HepG2 (cell line): ENCODE data around the gene KREMEN1. TPM values are rescaled to one million over a fixed set of nuclear protein-coding genes. Genes with fewer than 3 reads are reported as not detected.

ENCODE experiments used
- ATAC-seq: fragments of 200-7000 bp; cut with Tn5 transposase; 3 replicates; pipeline ENCODE4 v1.9.1; 2020; ENCODE audit warnings: mild to moderate bottlenecking, moderate library complexity
- BruUV-seq: library from RNA; stranded (reverse); fragments of 400-500 nt; replicated peaks from 2 replicates; lab custom pipeline; 2021; lab: Mats Ljungman, UMichigan
- CTCF ChIA-PET: fragments of 300-600 bp; formaldehyde crosslinking; extraction: SDS; loops from one replicate; lab custom pipeline; 2021; ENCODE audit warnings: low total read pairs, inconsistent platforms, low intra/inter-chr PET ratio; lab: Yijun Ruan, JAX
- POLR2A ChIA-PET: fragments of 350-600 bp; sonication (Branson Sonifier 250); formaldehyde crosslinking; loops from one replicate; lab custom pipeline; 2020; ENCODE audit warnings: antibody characterized with exemption, inconsistent platforms; lab: Yijun Ruan, JAX
- DNase-seq: peaks from one replicate; pipeline ENCODE4 v3.0.0-alpha.2; 2015; ENCODE audit warnings: low spot score
- FAIRE-seq: peaks from 3 replicates; lab custom pipeline; 2011; peaks lifted over from hg19 to GRCh38; lab: Jason Lieb, UNC
- H2AFZ ChIP-seq: one replicate; pipeline ENCODE4 v1.6.1; 2011; ENCODE audit warnings: low read length, inconsistent platforms
- H3K27ac ChIP-seq: fragments of 300-600 bp; 3 replicates; pipeline ENCODE4 v1.8.0; 2011; ENCODE audit warnings: mixed run types, mild to moderate bottlenecking, mixed read lengths, low read length, inconsistent platforms; ENCODE audit not compliant: insufficient read depth; ENCODE audit errors: extremely low read length
- H3K27me3 ChIP-seq, 2 experiments: fragments of 200-600 bp in 1 of 2; 2 replicates in 1 of 2; 3 replicates in 1 of 2; pipeline versions ENCODE4 v1.6.0 to v1.8.0; 2011; ENCODE audit warnings: low read length in 2 of 2, mild to moderate bottlenecking in 2 of 2, moderate library complexity in 2 of 2, inconsistent platforms in 1 of 2; ENCODE audit not compliant: insufficient read depth in 2 of 2, control insufficient read depth in 1 of 2
- H3K36me3 ChIP-seq, 2 experiments: fragments of 200-600 bp in 1 of 2; replicated peaks in 1 of 2; 2 replicates in 1 of 2; 3 replicates in 1 of 2; pipeline versions ENCODE4 v1.5.1 to v1.8.0; 2011; ENCODE audit warnings: low read length in 2 of 2, inconsistent platforms in 1 of 2; ENCODE audit not compliant: insufficient read depth in 2 of 2, control insufficient read depth in 1 of 2
- H3K4me1 ChIP-seq: 2 replicates; pipeline ENCODE4 v1.5.1; 2012; ENCODE audit warnings: low read length, inconsistent platforms; ENCODE audit not compliant: insufficient read depth
- H3K4me2 ChIP-seq: 2 replicates; pipeline ENCODE4 v1.6.0; 2011; ENCODE audit warnings: low read depth, low read length, inconsistent platforms
- H3K4me3 ChIP-seq, 3 experiments: fragments of 200-600 bp in 1 of 3; sonication (generic), shearing (Covaris generic) in 1 of 3; replicated peaks in 1 of 3; 2 replicates each; pipeline ENCODE4 v1.5.1; 2011 to 2016; ENCODE audit warnings: low read length in 3 of 3, inconsistent platforms in 2 of 3, low read depth in 2 of 3, mild to moderate bottlenecking in 2 of 3, control low read depth in 1 of 3, mixed read lengths in 1 of 3; ENCODE audit not compliant: insufficient read depth in 1 of 3
- H3K79me2 ChIP-seq: one replicate; pipeline ENCODE4 v1.6.1; 2011; ENCODE audit warnings: low read length, inconsistent platforms; ENCODE audit not compliant: insufficient read depth
- H3K9ac ChIP-seq: 2 replicates; pipeline ENCODE4 v1.6.0; 2011; ENCODE audit warnings: mild to moderate bottlenecking, low read depth, low read length, inconsistent platforms; ENCODE audit not compliant: insufficient read depth
- H3K9me3 ChIP-seq: 2 replicates; pipeline ENCODE4 v1.5.1; 2012; ENCODE audit warnings: mild to moderate bottlenecking, low read length
- H4K20me1 ChIP-seq: 2 replicates; pipeline ENCODE4 v1.6.0; 2011; ENCODE audit warnings: inconsistent platforms, mild to moderate bottlenecking, low read length, moderate library complexity; ENCODE audit not compliant: insufficient read depth
- CHCHD3 ChIP-seq: sonication (generic); formaldehyde crosslinking; IDR thresholded peaks from 2 replicates; pipeline ENCODE4 v1.8.0; 2022; ENCODE audit warnings: mild to moderate bottlenecking, missing genetic modification reagents, moderate library complexity
- JDP2 ChIP-seq: sonication (generic); formaldehyde crosslinking; IDR thresholded peaks from 2 replicates; pipeline ENCODE4 v1.8.1; 2022; ENCODE audit warnings: missing genetic modification reagents, borderline replicate concordance
- KMT2A ChIP-seq: sonication (generic); formaldehyde crosslinking; IDR thresholded peaks from 2 replicates; pipeline ENCODE4 v1.4.0; 2020; ENCODE audit warnings: missing genetic modification reagents
- MEIS1 ChIP-seq: sonication (generic); formaldehyde crosslinking; IDR thresholded peaks from 2 replicates; pipeline ENCODE4 v1.9.0; 2021; ENCODE audit warnings: mild to moderate bottlenecking, missing genetic modification reagents, moderate library complexity, borderline replicate concordance
- NR0B2 ChIP-seq: sonication (generic); formaldehyde crosslinking; IDR thresholded peaks from 2 replicates; pipeline ENCODE4 v1.4.0; 2020; ENCODE audit warnings: mild to moderate bottlenecking, missing genetic modification reagents
- ZBTB46 ChIP-seq: sonication (generic); formaldehyde crosslinking; IDR thresholded peaks from 2 replicates; pipeline ENCODE4 v1.4.0; 2020; ENCODE audit warnings: mild to moderate bottlenecking, missing genetic modification reagents, borderline replicate concordance
- ZNF143 ChIP-seq: sonication (generic); formaldehyde crosslinking; IDR thresholded peaks from 2 replicates; pipeline ENCODE4 v1.4.0; 2020; ENCODE audit warnings: missing genetic modification reagents
- ZNF30 ChIP-seq: sonication (generic); formaldehyde crosslinking; IDR thresholded peaks from 2 replicates; pipeline ENCODE4 v1.5.0; 2020; ENCODE audit warnings: mild to moderate bottlenecking, missing genetic modification reagents
- ZNF550 ChIP-seq: sonication (generic); formaldehyde crosslinking; IDR thresholded peaks from 2 replicates; pipeline ENCODE4 v1.4.0; 2020; ENCODE audit warnings: mild to moderate bottlenecking, missing genetic modification reagents, borderline replicate concordance
- ZNF674 ChIP-seq: sonication (generic); formaldehyde crosslinking; IDR thresholded peaks from 2 replicates; pipeline ENCODE4 v1.5.0; 2020; ENCODE audit warnings: low read depth, mild to moderate bottlenecking, missing genetic modification reagents
- WGBS: methylation state at CpG from one replicate; pipeline ENCODE4 v1.1.6; 2017; ENCODE audit warnings: low lambda C conversion rate; 5-methylcytosine and 5-hydroxymethylcytosine counted together
- in situ Hi-C: cut with HindIII; loops from 2 replicates; pipeline ENCODE4 v1.10.0; 2017; ENCODE audit warnings: low pct_unique_long_range_greater_than_20kb; ENCODE audit not compliant: extremely low pct_ligation_motif_present
- intact Hi-C: fragments of 100-400 bp; cut with micrococcal nuclease; formaldehyde crosslinking; loops from one replicate; pipeline ENCODE4 v1.10.0; 2022; ENCODE audit not compliant: unreplicated experiment
- polyA plus RNA-seq, 8 experiments: library from polyadenylated mRNA; depleted of rRNA in 3 of 8; stranded (reverse) in 7 of 8; unstranded in 1 of 8; fragments of >200 nt; fragmentation: Illumina TruSeq in 4 of 8; extraction: Trizol in 4 of 8; gene quantifications; 2 replicates each; pipeline versions ENCODE4 v1.2.1 to v1.2.3, GENCODE V29; 2011 to 2016; ENCODE audit warnings: low read depth in 4 of 8, missing spikeins in 1 of 8, mixed read lengths in 1 of 8; ENCODE audit not compliant: insufficient read depth in 1 of 8
- total RNA-seq, 5 experiments: library from RNA; depleted of rRNA; stranded (reverse); fragments of >200 nt; fragmentation: Illumina TruSeq; extraction: Trizol; gene quantifications; 2 replicates each; pipeline ENCODE4 v1.2.3, GENCODE V29; 2016; ENCODE audit warnings: low read depth in 1 of 5

The KREMEN1 gene
- total and polyA plus RNA-seq, 2 of the 13 experiments (the other 11 are each of a cell fraction or from before 2014, with no cell fraction given) = 9.8 to 13.8 TPM

GRCh38 chr22:29209624-29209929 is 136.7 kb downstream of the KREMEN1 start:
- H3K9ac ChIP-seq = no peak overlapping the region
- H3K36me3 ChIP-seq = no peaks in the 10 kb centered on the region
- H3K4me3 ChIP-seq = no peak overlapping the region
- in situ Hi-C loops = no loop called here
- no TSS peak for BruUV-seq
- ChIA-PET POLR2A (no interaction called here), CTCF (no interaction called here)
- no peak for DNase-seq
- no peak for FAIRE-seq
- intact Hi-C loops = no loop called here
- H2AFZ ChIP-seq = no peak overlapping the region
- 74% methylated on average over 3 of the region's 3 CpGs for WGBS
- H3K27me3 ChIP-seq = peaks cover 5 to 34% of the 10 kb centered on the region in 2 experiments
- H3K4me2 ChIP-seq = no peak overlapping the region
- no peaks in the 10 kb centered on the region for H4K20me1 ChIP-seq
- peaks cover 24% of the 10 kb centered on the region for H3K4me1 ChIP-seq
- H3K79me2 ChIP-seq = no peaks in the 10 kb centered on the region
- ATAC-seq = no peak
- H3K9me3 ChIP-seq = no peaks in the 10 kb centered on the region
- no peak overlapping the region for H3K27ac ChIP-seq
- TF ChIP-seq CHCHD3 (CRISPR knock-in tag) = no peak
- no peak for TF ChIP-seq KMT2A (CRISPR knock-in tag)

GRCh38 chr22:29211066-29211465 is 138.2 kb downstream of the KREMEN1 start:
- Histone ChIP-seq H3K4me2 (no peak overlapping the region), H3K79me2 (no peaks in the 10 kb centered on the region), H3K9ac (no peak overlapping the region), H3K4me1 (peaks cover 15% of the 10 kb centered on the region), H3K27me3 (peaks cover 5 to 26% of the 10 kb centered on the region in 2 experiments), H3K9me3 (no peaks in the 10 kb centered on the region), H3K27ac (no peak overlapping the region), H3K36me3 (no peaks in the 10 kb centered on the region), H4K20me1 (no peaks in the 10 kb centered on the region), H2AFZ (no peak overlapping the region), H3K4me3 (no peak overlapping the region)
- intact Hi-C loops (no loop called here), in situ Hi-C loops (no loop called here)
- ChIA-PET POLR2A (no interaction called here), CTCF (no interaction called here)
- no peak for TF ChIP-seq ZBTB46 (CRISPR knock-in tag)
- TF ChIP-seq ZNF143 = no peak
- TF ChIP-seq NR0B2 (CRISPR knock-in tag) = no peak
- TF ChIP-seq MEIS1 (CRISPR knock-in tag) = no peak
- TF ChIP-seq ZNF30 (CRISPR knock-in tag) = no peak
- no peak for TF ChIP-seq ZNF550
- no peak for TF ChIP-seq ZNF674
- no peak for TF ChIP-seq JDP2 (CRISPR knock-in tag)
- DNase-seq = no peak
- no peak for ATAC-seq
- no peak for FAIRE-seq
- 46% methylated on average over 7 of the region's 11 CpGs for WGBS
- no TSS peak for BruUV-seq
